HG03520 (cell line): ENCODE data around the gene RPS6KA6.
"Not testable (repeated sequence)": the region's sequence is repeated elsewhere in the genome, so short reads cannot be mapped to it uniquely, and the experiment has no call there.

ENCODE experiments used
- ATAC-seq: cut with Tn5 transposase; IDR thresholded peaks from one replicate; pipeline ENCODE4 v1.9.1; 2021; ENCODE audit warnings: mild to moderate bottlenecking, moderate library complexity; ENCODE audit not compliant: unreplicated experiment

The RPS6KA6 gene

DNA sequence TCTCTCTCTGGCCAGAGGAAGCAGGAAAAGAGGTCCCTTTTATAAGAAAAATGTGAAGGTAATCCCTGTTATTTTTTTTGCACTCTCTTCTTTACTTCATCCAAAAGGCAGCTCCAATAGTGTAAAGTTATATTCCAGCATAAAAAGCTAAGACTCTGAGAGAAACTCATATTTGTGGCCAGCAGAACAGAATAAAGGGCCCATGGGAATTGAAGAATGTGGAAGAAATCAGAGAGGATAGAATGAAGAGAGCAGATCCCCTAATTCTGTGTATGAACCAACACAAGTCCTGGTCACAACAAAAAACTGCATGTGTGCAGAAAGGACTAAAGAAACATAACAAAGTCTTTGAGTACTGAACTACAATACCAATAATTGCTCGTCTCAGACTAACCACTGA is 22.3 kb downstream of the RPS6KA6 start:
- no peak for ATAC-seq

DNA sequence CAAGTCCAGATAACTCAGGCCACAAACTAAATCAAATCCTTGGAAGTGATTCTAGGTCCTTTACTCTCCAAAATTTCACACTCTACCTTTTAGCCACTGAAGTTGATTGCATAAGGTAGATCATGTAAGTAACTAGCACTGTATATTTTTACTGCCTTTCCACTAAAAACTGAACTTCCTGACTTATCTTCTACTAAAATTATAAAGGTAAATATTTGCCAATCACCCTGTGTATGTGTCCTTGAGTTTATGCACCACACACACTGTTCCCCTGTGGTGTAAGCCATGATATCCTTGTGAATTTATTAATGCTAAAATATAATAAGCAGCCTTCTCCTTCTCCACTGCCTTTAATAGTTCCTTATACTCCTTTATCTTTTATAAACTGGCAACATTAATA is 25.6 kb downstream of the RPS6KA6 start:
- no peak for ATAC-seq

DNA sequence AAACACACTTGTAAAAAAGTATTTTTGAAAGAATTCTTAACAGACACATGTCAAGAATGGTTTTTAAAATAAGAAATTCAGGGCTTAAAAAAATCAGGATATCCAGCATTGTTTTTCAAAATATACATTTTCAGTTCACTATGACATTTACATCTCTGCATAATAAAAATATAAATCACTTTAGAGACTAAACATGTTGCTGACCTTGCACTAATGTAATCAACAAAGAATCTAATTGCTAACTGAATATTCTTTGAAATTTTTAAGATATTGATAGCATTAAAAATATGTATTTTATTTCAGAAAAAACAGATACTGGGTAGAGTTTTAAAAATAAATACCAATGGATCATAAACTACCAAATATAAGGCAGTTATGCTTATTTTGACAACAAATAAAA is 26.4 kb downstream of the RPS6KA6 start:
- ATAC-seq, result no peak

DNA sequence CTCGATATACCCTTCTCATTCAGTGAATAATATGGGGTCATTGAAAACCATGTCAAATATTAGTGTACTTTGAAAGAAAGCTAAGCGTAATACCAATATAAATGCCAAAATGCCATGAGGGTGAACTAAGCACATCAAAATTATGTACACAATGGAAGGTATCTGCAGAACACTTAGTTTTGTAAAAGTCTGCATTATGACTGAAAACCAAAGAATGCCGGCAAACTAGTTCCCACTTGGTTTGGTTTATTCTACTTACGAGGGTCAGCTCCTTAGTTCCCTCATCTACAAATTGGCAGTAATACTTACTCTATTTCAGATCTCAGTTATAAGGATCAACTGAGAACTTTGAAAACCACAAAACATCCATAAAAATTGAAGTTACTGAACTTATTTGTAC is 27.3 kb downstream of the RPS6KA6 start:
- no peak for ATAC-seq

DNA sequence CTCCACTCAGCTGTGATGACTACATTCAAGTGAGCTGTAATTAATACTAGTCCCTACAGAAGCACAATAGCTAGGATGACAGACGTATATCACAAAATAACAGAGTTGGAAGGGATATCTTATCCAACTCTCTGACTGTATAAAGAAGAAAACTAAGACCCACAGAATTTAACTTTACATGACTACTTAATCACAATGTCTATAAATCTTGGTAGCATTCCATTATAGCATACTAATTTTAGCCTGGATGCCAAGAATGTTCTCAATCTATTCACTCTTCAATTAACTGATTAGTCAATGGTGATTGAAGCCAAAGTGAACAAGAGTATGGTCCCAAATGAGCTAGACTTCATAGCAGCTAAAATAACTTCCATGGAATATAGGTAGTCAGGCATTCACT is 31.2 kb downstream of the RPS6KA6 start:
- no peak for ATAC-seq

DNA sequence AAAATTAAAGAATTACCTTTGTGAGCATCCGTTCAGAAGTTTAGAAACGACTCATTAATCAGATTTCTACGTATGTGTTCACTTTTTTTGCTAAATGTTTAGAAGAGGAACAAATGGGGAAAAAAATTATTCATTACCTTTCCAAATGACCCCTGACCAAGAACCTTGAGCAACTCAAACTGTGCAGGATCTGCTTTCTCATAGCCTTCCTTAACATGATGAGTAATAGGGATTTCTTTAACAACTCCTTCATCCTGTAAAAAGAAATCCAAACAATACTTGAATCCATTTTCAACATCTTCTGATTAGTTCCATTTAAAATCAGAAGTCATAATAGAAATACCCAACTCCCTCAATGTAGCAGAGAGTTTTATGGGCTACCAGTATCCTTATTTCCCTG is 32.1 kb downstream of the RPS6KA6 start:
- ATAC-seq, result no peak

DNA sequence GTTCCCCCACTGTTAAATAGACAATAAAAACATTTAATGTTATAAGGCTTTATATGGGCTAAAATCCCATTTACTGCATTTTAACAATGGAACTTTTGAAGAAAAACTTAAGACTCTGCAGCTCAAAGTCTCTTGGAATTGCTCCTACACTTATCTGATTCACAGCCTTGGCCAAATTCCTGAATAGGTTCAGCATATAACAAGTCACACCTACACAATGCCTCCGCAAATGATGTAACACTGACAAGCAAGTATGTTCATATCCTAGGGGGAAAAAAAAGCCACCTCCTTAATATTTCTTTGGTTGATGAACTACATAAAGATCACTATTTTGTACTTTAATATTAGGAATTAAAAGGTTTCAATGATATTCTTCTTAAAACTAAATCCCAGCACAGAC is 34.5 kb downstream of the RPS6KA6 start:
- no peak for ATAC-seq

DNA sequence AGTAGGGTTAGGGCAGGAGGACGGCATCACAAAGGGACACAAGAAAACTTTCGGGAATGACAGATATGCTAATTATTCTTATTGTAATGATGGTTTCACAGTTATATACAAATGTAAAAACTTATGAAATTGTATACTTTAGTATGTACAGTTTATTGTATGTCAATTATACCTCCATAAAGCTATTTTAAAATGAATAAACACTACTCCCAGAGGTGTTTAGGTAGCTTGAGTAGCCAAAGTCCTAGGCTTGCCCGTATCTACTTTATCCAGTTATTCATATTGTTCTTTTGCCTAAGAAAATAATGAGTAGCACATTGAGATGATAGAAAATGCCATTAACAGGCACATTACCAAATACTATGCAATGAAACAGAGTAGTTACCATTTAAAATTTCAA is 43.0 kb downstream of the RPS6KA6 start:
- no peak for ATAC-seq

DNA sequence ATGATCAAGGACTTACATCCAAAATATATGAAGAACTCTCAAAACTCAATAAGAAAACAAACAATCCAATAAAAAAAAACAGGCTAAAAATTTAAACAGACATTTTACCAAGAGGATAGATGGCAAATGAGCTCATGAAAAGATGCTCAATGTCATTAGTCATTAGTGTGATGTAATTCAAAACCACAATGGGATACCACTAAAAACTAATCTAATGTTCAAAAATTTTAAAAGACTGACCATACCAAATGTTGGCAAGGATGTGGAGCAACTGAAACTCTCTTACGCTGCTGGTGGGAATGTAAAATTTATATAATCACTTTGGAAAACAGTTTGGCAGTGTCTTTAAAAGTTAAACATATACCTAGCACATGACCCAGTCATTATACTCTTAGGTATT is 43.7 kb downstream of the RPS6KA6 start:
- no peak for ATAC-seq

DNA sequence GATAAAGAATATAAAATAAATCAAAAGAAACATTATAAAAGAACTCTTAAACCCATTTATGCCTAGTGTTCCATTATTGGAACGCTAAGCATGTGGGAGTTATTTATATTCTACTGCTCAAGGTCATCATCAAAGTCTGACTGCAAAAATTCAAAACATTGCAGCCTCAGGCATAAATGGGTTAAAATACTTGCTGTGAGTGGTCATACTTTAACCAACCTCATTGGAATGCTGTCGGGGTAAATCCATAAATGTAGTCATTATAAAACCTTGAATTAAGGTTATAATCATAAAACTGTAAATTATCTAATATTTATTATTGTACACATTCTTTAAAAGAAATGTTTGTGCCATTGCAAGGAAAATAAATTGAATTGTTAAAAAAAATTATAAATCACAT is 55.0 kb downstream of the RPS6KA6 start:
- ATAC-seq, result no peak

DNA sequence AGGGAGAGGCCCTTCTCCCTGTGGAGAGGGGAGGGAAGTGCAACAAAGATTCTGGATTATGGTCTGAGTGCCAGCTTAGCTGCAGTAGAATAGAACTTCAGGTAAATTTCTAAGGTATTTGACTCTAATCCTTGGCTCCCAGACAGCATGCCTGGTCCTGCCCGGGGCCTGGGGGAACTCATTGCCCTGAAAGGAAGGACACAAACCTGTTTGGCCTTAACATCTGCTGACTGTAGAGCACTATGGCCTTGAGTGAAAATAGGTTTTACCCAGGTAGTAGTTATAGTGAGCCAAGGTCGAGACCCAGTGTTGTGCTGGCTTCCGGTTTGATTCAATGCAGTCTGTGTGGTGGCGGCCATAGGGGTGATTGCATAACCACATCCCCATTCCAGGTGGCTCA is 64.4 kb downstream of the RPS6KA6 start:
- no peak for ATAC-seq

DNA sequence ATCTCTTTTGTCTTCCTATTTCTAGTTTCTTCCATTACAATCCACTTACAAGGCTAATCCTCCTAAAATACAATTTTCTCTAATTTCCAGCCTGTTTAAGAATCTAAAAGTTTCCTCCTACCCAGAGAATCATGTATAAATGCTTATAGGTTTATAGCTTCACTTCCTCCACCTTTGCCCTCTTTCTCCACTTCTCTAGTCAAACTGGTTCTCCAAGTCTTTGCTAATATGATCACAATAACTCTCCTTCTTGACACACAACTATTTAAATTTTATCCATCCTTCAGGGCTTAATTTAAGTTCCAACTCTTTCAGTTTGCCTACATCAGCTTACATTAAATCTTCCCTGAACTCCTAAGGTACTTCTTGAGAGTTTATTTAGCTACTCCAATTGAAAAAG is 69.2 kb downstream of the RPS6KA6 start:
- no peak for ATAC-seq

DNA sequence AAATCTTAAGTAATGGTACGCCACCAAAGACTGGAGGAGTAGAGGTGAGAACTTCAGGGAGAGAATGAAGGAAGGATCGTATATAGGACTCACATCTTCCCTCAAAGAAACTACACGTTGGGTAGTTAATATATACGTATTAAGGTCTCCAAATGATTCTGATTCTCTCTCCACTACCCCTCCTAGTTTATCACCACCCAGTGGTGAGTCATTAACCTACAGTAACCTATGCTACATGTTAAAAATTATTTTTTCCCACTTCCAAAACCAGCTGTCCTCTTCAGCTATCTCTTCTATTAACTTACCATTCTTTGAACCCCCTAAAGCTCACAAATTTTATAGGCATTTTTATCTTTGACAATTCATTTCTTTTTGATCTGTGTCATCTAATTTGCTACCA is 69.7 kb downstream of the RPS6KA6 start:
- ATAC-seq, result no peak

DNA sequence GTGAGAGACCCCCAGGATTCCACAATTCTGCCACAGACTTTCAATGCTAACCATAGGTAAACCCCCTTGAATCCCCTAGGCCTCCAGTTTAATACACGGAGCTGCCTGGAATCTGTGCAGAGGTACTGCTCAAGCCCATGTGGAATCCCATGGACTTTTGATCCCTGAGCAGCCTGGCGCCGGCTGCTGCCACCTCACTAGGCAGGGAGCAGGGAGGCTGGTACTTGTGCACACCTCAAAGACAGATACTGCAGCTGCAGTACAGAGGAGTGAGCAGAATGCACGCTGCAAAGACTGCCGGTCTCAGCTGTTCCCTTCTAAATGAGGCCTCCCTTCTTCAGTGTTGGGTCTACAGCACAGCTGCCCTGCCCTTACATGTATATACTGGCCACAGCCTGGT is 79.4 kb downstream of the RPS6KA6 start:
- no peak for ATAC-seq

DNA sequence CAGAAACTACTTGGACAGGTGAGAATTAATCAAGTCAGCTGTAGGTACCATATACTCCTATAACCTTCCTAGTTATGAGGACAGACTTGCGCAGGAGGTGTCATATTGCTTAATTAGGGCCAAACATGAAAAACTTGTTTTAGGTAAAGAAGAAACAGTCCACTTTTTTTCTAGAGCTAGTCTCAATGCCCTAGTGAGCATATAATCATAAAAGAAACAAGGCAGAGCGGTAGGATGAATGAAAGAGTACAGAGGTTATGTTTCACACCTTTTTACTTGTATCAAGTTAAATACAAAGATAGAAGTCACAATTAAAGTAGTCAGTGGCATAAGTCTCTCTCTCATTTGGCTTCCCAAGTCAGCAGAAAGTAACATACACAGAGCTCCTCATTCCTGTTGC is 88.9 kb downstream of the RPS6KA6 start:
- ATAC-seq, result no peak

DNA sequence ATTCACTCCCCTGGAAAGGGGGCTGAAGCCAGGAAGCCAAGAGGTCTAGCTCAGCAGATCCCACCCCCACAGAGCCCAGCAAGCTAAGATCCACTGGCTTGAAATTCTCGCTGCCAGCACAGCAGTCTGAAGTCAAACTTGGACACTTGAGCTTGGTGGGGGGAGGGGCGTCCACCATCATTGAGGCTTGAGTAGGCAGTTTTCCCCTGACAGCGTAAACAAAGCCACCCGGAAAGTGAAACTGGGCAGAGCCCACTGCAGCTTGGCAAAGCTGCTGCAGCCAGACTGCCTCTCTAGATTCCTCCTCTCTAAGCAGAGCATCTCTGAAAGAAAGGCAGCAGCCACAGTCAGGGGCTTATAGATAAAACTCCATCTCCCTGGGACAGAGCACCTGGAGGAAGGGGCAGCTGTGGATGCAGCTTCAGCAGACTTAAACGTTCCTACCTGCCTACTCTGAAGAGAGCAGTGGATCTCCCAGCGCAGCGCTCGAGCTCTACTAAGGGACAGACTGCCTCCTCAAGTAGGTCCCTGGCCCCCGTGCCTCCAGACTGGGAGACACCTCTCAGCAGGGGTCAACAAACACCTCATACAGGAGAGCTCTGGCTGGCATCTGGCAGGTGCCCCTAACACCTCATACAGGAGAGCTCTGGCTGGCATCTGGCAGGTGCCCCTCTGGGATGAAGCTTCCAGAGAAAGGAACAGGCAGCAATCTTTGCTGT is 108.4 kb downstream of the RPS6KA6 start:
- not testable (repeated sequence) for ATAC-seq

DNA sequence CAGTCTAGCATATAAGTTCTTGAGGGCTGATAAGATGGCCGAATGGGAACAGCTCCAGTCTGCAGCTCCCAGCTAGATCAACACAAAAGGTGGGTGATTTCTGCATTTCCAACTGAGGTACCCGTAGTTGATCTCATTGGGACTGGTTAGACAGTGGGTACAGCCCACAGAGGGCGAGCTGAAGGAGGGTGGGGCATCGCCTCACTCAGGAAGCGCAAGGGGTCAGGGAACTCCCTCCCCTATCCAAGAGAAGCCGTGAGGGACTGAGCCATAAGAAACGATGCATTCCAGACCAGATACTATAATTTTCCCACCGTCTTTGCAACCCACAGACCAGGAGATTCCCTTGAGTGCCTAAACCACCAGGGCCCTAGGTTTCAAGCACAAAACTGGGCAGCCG is 109.0 kb downstream of the RPS6KA6 start:
- ATAC-seq, result no peak

DNA sequence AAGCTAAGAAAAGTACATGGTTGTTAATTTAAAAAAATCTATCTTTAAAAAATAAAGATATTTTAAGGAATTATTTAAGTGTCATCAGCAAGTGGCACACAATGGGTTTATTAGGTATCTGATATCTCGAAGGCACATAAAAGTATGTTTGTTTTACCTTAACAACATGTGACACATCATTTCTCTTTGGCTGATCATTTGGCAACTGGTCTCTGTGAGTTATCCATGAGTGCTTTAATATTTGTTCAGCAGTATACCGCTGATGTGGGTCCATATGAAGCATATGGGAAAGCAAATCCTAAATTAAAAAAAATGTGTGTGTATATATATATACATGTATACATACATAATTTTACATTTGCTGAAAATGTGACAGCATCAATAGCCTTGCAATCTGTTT is 123.2 kb downstream of the RPS6KA6 start:
- no peak for ATAC-seq

DNA sequence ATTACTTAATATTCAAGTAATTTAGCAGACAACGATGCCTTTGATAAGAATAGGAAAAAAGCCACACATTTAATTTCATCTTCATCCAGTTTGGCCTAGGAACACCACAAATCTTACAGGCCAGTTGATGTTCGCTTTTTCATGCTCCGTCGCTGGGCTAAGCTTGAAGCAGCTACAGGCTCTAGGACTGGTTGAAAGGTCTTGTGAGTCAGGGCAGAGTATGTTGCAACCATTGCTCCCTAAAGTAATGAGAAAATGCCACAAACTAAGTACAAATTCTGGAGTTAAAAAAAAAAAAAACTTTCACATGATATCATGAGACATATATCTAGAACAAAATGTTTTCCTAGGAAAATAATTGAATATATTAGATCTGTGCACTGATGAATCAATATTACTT is 123.8 kb downstream of the RPS6KA6 start:
- ATAC-seq, result no peak

DNA sequence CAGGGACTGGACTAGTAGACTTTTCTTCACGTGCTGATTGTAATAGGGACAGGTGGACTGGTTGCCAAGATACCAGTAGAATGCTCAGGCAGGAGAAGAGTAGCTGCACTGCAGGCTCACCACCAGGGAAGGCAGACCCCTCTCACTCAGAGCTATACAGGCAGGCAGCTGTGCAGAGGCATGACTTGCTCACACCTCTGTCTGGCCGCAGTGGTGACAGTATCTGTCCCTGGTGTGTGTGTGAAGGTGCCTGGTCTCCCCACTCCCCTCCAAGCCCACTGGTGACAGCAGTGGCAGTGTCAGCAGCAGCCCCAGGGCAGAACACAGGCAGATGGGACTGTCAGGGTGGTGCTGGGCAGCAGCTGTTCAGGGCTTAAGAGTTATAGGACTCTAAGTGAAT is 140.7 kb downstream of the RPS6KA6 start:
- ATAC-seq, result no peak

DNA sequence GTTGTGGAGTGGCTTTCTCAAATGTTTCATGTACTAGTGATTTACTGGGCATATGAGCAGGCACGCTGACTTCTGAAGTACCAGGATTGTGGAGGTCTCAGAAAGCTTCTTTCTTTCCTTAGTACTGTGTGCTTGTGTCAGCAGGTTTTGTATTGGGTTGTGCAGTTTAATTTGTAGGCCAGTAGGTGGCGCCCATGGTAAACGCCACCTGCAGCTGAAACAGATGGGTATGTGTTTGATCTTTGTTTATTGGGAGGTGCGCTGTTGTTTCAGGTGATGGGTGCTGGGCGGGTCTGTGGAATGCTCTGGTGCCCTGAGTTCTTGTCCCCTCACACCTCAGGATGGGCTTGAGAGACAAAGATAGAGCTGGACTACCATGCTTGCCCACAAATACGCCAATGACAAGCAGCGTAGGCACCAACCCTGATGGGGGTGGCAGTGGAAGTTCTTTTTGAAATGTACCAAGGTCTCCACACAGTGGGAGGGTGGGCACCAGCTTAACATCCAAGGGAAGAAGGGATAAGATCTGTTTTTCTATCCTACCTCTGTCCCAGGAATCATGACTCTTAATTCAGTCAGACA is 141.5 kb downstream of the RPS6KA6 start:
- ATAC-seq, result peak; percentile 97

DNA sequence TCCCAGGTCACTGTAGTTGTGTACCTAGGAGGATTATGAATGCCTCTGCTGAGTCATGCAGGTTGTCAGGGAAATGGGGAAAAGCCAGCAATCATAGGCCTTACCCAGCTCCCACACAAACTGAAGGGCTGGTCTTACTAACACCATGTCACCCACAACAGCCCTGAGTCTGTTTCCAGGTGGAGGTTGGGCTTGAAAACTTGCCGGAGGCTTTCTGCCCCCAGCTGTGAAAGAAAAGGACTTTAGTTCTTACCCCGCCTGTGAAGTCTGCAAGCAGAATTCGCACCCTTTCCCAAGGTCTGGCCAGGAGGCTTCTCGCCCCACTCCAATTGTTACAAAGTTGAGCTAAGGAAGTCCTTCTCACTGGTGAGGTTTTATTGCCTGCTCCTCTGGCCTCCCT is 143.9 kb downstream of the RPS6KA6 start:
- no peak for ATAC-seq
